OCI-LY7 (cell line): Measurements from ENCODE around the gene MTG2. TPM values are rescaled to one million over a fixed set of nuclear protein-coding genes. Genes with fewer than 3 reads are reported as not detected.

Source experiments
- BruUV-seq: library from RNA; stranded (reverse); fragments of 400-500 nt; replicated peaks from 2 replicates; lab custom pipeline; 2021; lab: Mats Ljungman, UMichigan
- CTCF ChIA-PET: fragments of 300-600 bp; sonication (Branson Sonifier 250); formaldehyde crosslinking; loops from one replicate; lab custom pipeline; 2022; ENCODE audit warnings: antibody characterized with exemption; ENCODE audit not compliant: unreplicated experiment; lab: Charles Lee
- POLR2A ChIA-PET: fragments of 300-600 bp; sonication (Branson Sonifier 250); formaldehyde crosslinking; loops from one replicate; lab custom pipeline; 2022; ENCODE audit warnings: antibody characterized with exemption; lab: Charles Lee
- DNase-seq: peaks from one replicate; pipeline ENCODE4 v3.0.0-alpha.2; 2015; ENCODE audit warnings: low spot score
- H2AFZ ChIP-seq: fragments of 200-600 bp; sonication (generic), shearing (Covaris generic); 2 replicates; pipeline ENCODE4 v1.6.1; 2014; ENCODE audit warnings: mild to moderate bottlenecking, antibody characterized with exemption, low read length, moderate library complexity
- H3K27ac ChIP-seq: fragments of 200-600 bp; sonication (generic); 2 replicates; pipeline ENCODE4 v1.5.1; 2014; ENCODE audit warnings: mixed run types, low read depth, mild to moderate bottlenecking, moderate library complexity, low read length, inconsistent platforms; ENCODE audit not compliant: poor library complexity, severe bottlenecking
- H3K36me3 ChIP-seq: fragments of 200-600 bp; sonication (generic); 2 replicates; pipeline ENCODE4 v1.6.1; 2014; ENCODE audit warnings: mild to moderate bottlenecking, antibody characterized with exemption, low read length, moderate library complexity, mixed read lengths; ENCODE audit not compliant: insufficient read depth
- H3K4me1 ChIP-seq: fragments of 200-600 bp; sonication (generic); 2 replicates; pipeline ENCODE4 v1.5.1; 2014; ENCODE audit warnings: mild to moderate bottlenecking, low read length; ENCODE audit not compliant: insufficient read depth, poor library complexity, severe bottlenecking
- H3K4me2 ChIP-seq: fragments of 200-600 bp; sonication (generic); 2 replicates; pipeline ENCODE4 v1.6.1; 2014; ENCODE audit warnings: mild to moderate bottlenecking, low read length
- H3K4me3 ChIP-seq: fragments of 200-600 bp; sonication (generic); 2 replicates; pipeline ENCODE4 v1.5.1; 2014; ENCODE audit warnings: mild to moderate bottlenecking, low read depth, low read length; ENCODE audit not compliant: poor library complexity, severe bottlenecking
- H3K79me2 ChIP-seq: fragments of 200-600 bp; sonication (generic); 2 replicates; pipeline ENCODE4 v1.6.1; 2016; ENCODE audit warnings: low read depth, mild to moderate bottlenecking, low read length, moderate library complexity, mixed read lengths; ENCODE audit not compliant: insufficient read depth
- H3K9me2 ChIP-seq: fragments of 200-600 bp; sonication (generic); 2 replicates; pipeline ENCODE4 v1.6.1; 2016; ENCODE audit warnings: mild to moderate bottlenecking, low read length, mixed read lengths; ENCODE audit not compliant: insufficient read depth
- H3K9me3 ChIP-seq: fragments of 200-600 bp; sonication (generic); 2 replicates; pipeline ENCODE4 v1.6.1; 2014; ENCODE audit warnings: mild to moderate bottlenecking, mixed run types, low read length, mixed read lengths
- H4K20me1 ChIP-seq: fragments of 200-600 bp; sonication (generic); 2 replicates; pipeline ENCODE4 v1.6.1; 2014; ENCODE audit warnings: mild to moderate bottlenecking, antibody characterized with exemption, low read length, moderate library complexity, mixed read lengths; ENCODE audit not compliant: insufficient read depth
- EZH2phosphoT487 ChIP-seq: fragments of 200-600 bp; sonication (generic); IDR thresholded peaks from 2 replicates; pipeline ENCODE4 v1.6.1; 2018; ENCODE audit warnings: low read depth, borderline replicate concordance, mild to moderate bottlenecking, mixed run types, antibody characterized with exemption, low read length, moderate library complexity, mixed read lengths
- intact Hi-C: fragments of 100-400 bp; cut with micrococcal nuclease; formaldehyde crosslinking; loops from one replicate; pipeline ENCODE4 v1.10.0; 2022; ENCODE audit not compliant: unreplicated experiment
- total RNA-seq, 2 experiments: library from RNA; depleted of rRNA in 1 of 2; stranded (reverse); fragments of >200 nt in 1 of 2; shearing (Covaris generic) in 1 of 2; gene quantifications; 2 replicates each; pipeline ENCODE4 v1.2.3, GENCODE V29; 2014 to 2022
- TF ChIP-seq, protein P1 (sequence below): fragments of 200-600 bp; sonication (generic); conservative IDR thresholded peaks from 2 replicates; pipeline ENCODE4 v1.5.1; 2014; ENCODE audit warnings: mild to moderate bottlenecking, antibody characterized with exemption, low read length, moderate library complexity, mixed read lengths

Gene MTG2
- total RNA-seq, 2 experiments from 2014 or later, result 24.1 to 37.5 TPM

- DNase-seq, result no peak
- Histone ChIP-seq H3K9me2 (no peaks in the 10 kb centered on the region), H3K27ac (no peak overlapping the region), H3K4me3 (no peak overlapping the region), H3K4me2 (no peak overlapping the region), H3K79me2 (peaks cover 6% of the 10 kb centered on the region; the same call in 1 of the 2 replicates), H3K36me3 (peaks cover 28% of the 10 kb centered on the region), H2AFZ (no peak overlapping the region), H3K9me3 (no peaks in the 10 kb centered on the region), H3K4me1 (no peaks in the 10 kb centered on the region), H4K20me1 (no peaks in the 10 kb centered on the region)
- no TSS peak for BruUV-seq
- TF ChIP-seq EZH2phosphoT487, result no peak
- TF ChIP-seq, protein P1, sequence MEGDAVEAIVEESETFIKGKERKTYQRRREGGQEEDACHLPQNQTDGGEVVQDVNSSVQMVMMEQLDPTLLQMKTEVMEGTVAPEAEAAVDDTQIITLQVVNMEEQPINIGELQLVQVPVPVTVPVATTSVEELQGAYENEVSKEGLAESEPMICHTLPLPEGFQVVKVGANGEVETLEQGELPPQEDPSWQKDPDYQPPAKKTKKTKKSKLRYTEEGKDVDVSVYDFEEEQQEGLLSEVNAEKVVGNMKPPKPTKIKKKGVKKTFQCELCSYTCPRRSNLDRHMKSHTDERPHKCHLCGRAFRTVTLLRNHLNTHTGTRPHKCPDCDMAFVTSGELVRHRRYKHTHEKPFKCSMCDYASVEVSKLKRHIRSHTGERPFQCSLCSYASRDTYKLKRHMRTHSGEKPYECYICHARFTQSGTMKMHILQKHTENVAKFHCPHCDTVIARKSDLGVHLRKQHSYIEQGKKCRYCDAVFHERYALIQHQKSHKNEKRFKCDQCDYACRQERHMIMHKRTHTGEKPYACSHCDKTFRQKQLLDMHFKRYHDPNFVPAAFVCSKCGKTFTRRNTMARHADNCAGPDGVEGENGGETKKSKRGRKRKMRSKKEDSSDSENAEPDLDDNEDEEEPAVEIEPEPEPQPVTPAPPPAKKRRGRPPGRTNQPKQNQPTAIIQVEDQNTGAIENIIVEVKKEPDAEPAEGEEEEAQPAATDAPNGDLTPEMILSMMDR, result no peak
- ChIA-PET CTCF (no interaction called here), POLR2A (no interaction called here)
- intact Hi-C loops, result no loop called here
Observed at GRCh38 chr20:62151835-62152364, 30.9 kb upstream of the MTG2 start.

- H4K20me1 ChIP-seq, result no peaks in the 10 kb centered on the region
- no peaks in the 10 kb centered on the region for H3K4me1 ChIP-seq
- ChIA-PET POLR2A (no interaction called here), CTCF (no interaction called here)
- H2AFZ ChIP-seq, result no peak overlapping the region
- H3K4me3 ChIP-seq, result no peak overlapping the region
- no TSS peak for BruUV-seq
- H3K9me3 ChIP-seq, result no peaks in the 10 kb centered on the region
- H3K27ac ChIP-seq, result no peak overlapping the region
- H3K36me3 ChIP-seq, result peaks cover 28% of the 10 kb centered on the region
- no peak for DNase-seq
- no peak overlapping the region for H3K4me2 ChIP-seq
- H3K79me2 ChIP-seq, result no peaks in the 10 kb centered on the region
- TF ChIP-seq, protein P1, result no peak
- no peak for TF ChIP-seq EZH2phosphoT487
- H3K9me2 ChIP-seq, result no peaks in the 10 kb centered on the region
- intact Hi-C loops, result loop anchor here (5.0 kb wide), 1 partner anchor 143 kb away; no protein-coding TSS in a partner anchor
Observed at GRCh38 chr20:62155428-62156253, 27.2 kb upstream of the MTG2 start.

DNA sequence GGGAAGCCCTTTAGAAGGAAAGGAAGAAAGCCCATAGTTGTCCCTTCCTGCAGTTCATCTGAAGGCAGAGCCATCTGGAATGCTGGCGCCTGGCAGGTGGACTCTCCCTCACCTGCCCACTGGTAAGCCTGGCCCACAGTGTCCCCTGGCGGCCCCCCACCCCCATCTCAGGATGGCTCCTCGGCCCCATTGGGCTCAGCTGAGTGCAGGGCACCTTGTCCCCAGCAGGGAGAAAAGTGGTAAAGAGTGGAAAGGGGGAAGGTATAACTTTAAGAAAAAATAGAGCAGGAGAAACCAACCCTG is 26.6 kb upstream of the MTG2 start:
- Histone ChIP-seq H3K27ac (no peak overlapping the region), H4K20me1 (no peaks in the 10 kb centered on the region), H3K9me3 (no peaks in the 10 kb centered on the region), H3K4me2 (no peak overlapping the region), H3K4me1 (no peaks in the 10 kb centered on the region), H3K4me3 (no peak overlapping the region), H2AFZ (no peak overlapping the region), H3K9me2 (no peaks in the 10 kb centered on the region), H3K36me3 (peaks cover 28% of the 10 kb centered on the region), H3K79me2 (no peaks in the 10 kb centered on the region)
- no TSS peak for BruUV-seq
- intact Hi-C loops, result loop anchor here (5.0 kb wide), 1 partner anchor 144 kb away; no protein-coding TSS in a partner anchor
- ChIA-PET POLR2A (no interaction called here), CTCF (no interaction called here)
- DNase-seq, result no peak
- TF ChIP-seq, protein P1, result no peak
- no peak for TF ChIP-seq EZH2phosphoT487
